ENCODE results near the gene GNAS.

DNA sequence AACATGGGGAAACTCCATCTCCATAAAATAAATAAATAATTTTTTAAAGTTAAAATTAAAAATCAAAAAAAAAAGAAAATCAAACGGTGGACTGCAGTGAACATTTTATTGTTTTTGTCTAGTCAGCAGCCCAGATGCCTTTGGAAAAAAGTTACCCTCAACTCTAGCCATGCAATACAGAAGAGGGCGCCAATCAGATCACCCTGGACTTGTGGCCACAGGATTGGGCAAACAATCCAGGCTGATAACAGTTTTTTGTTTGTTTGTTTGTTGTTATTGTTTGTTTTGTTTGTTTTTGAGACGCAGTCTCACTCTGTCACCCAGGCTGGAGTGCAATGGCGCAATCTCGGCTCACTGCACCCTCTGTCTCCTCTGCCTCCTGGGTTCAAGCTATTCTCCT is 98.1 kb downstream of the GNAS start:
- TF ChIP-seq, protein P1, sequence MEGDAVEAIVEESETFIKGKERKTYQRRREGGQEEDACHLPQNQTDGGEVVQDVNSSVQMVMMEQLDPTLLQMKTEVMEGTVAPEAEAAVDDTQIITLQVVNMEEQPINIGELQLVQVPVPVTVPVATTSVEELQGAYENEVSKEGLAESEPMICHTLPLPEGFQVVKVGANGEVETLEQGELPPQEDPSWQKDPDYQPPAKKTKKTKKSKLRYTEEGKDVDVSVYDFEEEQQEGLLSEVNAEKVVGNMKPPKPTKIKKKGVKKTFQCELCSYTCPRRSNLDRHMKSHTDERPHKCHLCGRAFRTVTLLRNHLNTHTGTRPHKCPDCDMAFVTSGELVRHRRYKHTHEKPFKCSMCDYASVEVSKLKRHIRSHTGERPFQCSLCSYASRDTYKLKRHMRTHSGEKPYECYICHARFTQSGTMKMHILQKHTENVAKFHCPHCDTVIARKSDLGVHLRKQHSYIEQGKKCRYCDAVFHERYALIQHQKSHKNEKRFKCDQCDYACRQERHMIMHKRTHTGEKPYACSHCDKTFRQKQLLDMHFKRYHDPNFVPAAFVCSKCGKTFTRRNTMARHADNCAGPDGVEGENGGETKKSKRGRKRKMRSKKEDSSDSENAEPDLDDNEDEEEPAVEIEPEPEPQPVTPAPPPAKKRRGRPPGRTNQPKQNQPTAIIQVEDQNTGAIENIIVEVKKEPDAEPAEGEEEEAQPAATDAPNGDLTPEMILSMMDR (IDR thresholded peaks at IDR 0.05; ENCODE audit: low read depth, low read length) = no peak
- TF ChIP-seq POLR2A (IDR thresholded peaks at IDR 0.05; ENCODE audit: extremely low read depth, insufficient read length) = no peak
